NCI-H526 treated with DMSO at 0.1 percent for 48 hours (cell line): Measurements from ENCODE around the gene NTM.
"Not testable (repeated sequence)": the region's sequence is repeated elsewhere in the genome, so short reads cannot be mapped to it uniquely, and the experiment has no call there.

Experiments
- DNase-seq: peaks from one replicate; lab custom pipeline; 2025; lab: John Stamatoyannopoulos, UW

The NTM gene

GRCh38 chr11:131463649-131464425 is 93.4 kb downstream of the NTM start:
- peak; percentile 91 for DNase-seq

- DNase-seq: no peak
Measured at GRCh38 chr11:131464461-131464860, 94.0 kb downstream of the NTM start.

GRCh38 chr11:131465039-131465438 is 94.6 kb downstream of the NTM start:
- DNase-seq: no peak

GRCh38 chr11:131465746-131466145 is 95.3 kb downstream of the NTM start:
- DNase-seq: no peak

- no peak for DNase-seq
Measured at GRCh38 chr11:131467645-131468394, 97.4 kb downstream of the NTM start.

- DNase-seq: peak; percentile 81
Measured at GRCh38 chr11:131468565-131468964, 98.2 kb downstream of the NTM start.

GRCh38 chr11:131470216-131470925 is 100.0 kb downstream of the NTM start:
- DNase-seq: peak; percentile 79

GRCh38 chr11:131471976-131472375 is 101.6 kb downstream of the NTM start:
- no peak for DNase-seq

- DNase-seq: no peak
Measured at GRCh38 chr11:131474947-131475346, 104.5 kb downstream of the NTM start.

- DNase-seq: no peak
Measured at GRCh38 chr11:131476266-131476665, 105.9 kb downstream of the NTM start.

GRCh38 chr11:131478341-131478740 is 107.9 kb downstream of the NTM start:
- no peak for DNase-seq

GRCh38 chr11:131481303-131481702 is 110.9 kb downstream of the NTM start:
- no peak for DNase-seq

GRCh38 chr11:131481971-131482370 is 111.6 kb downstream of the NTM start:
- no peak for DNase-seq

GRCh38 chr11:131483453-131483852 is 113.0 kb downstream of the NTM start:
- no peak for DNase-seq

GRCh38 chr11:131483877-131484276 is 113.5 kb downstream of the NTM start:
- no peak for DNase-seq

- no peak for DNase-seq
Measured at GRCh38 chr11:131486100-131486499, 115.7 kb downstream of the NTM start.

GRCh38 chr11:131486937-131487635 is 116.7 kb downstream of the NTM start:
- no peak for DNase-seq

GRCh38 chr11:131488238-131488637 is 117.8 kb downstream of the NTM start:
- no peak for DNase-seq

- no peak for DNase-seq
Measured at GRCh38 chr11:131491503-131491902, 121.1 kb downstream of the NTM start.

- DNase-seq: no peak
Measured at GRCh38 chr11:131495423-131495822, 125.0 kb downstream of the NTM start.

- DNase-seq: not testable (repeated sequence)
Measured at GRCh38 chr11:131497686-131498085, 127.3 kb downstream of the NTM start.

GRCh38 chr11:131498631-131499160 is 128.3 kb downstream of the NTM start:
- DNase-seq: peak; percentile 98
